Stimulated activated memory B cell treated with anti-CD40 and anti-IgM and Interleukin-4, amounts not matched to agents 10 μg/mL and 1 μg/mL and 100 μg/mL, for 72 hours (primary cell): Measurements from ENCODE around the gene SRPX.

Experiments used
- ATAC-seq: fragments of 150-1000 bp; cut with Tn5 transposase; 2 replicates; pipeline ENCODE4 v1.10.0; 2021
- H3K27ac Mint-ChIP-seq: one replicate; pipeline ENCODE4 v1.8.0; 2022; ENCODE audit warnings: mild to moderate bottlenecking, mixed read lengths
- H3K27me3 Mint-ChIP-seq: one replicate; pipeline ENCODE4 v1.8.0; 2022; ENCODE audit warnings: mixed read lengths
- H3K36me3 Mint-ChIP-seq: one replicate; pipeline ENCODE4 v1.8.0; 2022; ENCODE audit warnings: mixed read lengths
- H3K4me1 Mint-ChIP-seq: one replicate; pipeline ENCODE4 v1.8.0; 2022; ENCODE audit warnings: mixed read lengths
- H3K4me3 Mint-ChIP-seq: one replicate; pipeline ENCODE4 v1.8.0; 2022; ENCODE audit warnings: mild to moderate bottlenecking, moderate library complexity, mixed read lengths
- H3K9me3 Mint-ChIP-seq: one replicate; pipeline ENCODE4 v1.8.0; 2022; ENCODE audit warnings: mixed read lengths

The SRPX gene

DNA sequence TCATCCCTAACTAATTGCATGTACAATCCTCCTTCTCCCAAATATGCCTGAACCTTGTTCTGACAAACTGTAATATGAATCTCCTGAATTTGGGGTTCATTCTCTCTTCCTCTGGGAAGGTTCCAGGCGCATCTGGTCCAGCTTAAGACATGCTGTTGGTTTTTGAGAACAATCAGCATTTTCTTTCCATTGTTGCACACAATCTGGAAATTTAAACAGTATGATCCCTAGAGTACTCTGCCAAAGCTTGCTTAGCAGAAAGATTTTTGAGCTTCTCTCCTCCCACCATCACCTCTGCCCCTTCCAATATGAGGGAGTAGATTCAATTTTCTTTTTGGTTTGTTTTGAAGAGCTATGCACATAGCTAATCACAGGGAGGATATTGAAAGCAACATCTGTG is 50.1 kb downstream of the SRPX start:
- no peak for ATAC-seq
- H3K9me3 Mint-ChIP-seq = no peaks in the 10 kb centered on the region
- H3K27ac Mint-ChIP-seq = no peak overlapping the region
- H3K36me3 Mint-ChIP-seq = no peaks in the 10 kb centered on the region
- no peaks in the 10 kb centered on the region for H3K27me3 Mint-ChIP-seq
- H3K4me3 Mint-ChIP-seq = no peak overlapping the region
- no peaks in the 10 kb centered on the region for H3K4me1 Mint-ChIP-seq

DNA sequence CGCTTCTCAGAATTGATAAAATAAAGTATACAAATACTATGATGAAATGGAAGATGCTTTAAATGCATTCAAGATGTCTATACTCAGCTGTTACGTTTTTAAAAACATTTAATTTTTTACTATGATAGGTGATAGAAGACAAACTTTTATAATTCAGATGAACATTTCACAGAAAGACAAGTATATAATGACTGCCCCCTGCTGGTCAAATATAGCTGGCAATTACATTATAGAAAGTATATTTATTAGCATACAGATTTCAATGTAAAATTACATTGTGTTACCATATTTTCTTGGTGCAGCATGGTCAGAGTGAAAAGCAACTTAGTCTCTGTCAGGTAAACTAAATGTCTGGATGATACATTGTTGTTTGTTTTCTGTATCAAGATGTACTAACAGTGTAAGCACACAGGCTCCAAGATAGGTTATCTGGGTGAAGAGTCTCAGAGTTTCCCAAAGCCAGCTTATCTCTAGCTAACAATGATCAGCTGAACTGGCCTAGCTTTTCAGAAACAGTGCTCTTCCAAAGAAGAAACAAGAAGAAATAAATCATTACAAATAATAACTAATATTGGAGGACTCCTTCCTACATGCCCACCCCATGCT is 54.1 kb downstream of the SRPX start:
- Mint-ChIP-seq H3K27me3 (no peaks in the 10 kb centered on the region), H3K36me3 (no peaks in the 10 kb centered on the region), H3K9me3 (no peaks in the 10 kb centered on the region), H3K27ac (no peak overlapping the region), H3K4me3 (no peak overlapping the region), H3K4me1 (no peaks in the 10 kb centered on the region)
- ATAC-seq = no peak

GRCh38 chrX:38165023-38165422 is 55.6 kb downstream of the SRPX start:
- Mint-ChIP-seq H3K27ac (no peak overlapping the region), H3K4me1 (no peaks in the 10 kb centered on the region), H3K36me3 (no peaks in the 10 kb centered on the region), H3K9me3 (no peaks in the 10 kb centered on the region), H3K4me3 (no peak overlapping the region), H3K27me3 (no peaks in the 10 kb centered on the region)
- no peak for ATAC-seq

DNA sequence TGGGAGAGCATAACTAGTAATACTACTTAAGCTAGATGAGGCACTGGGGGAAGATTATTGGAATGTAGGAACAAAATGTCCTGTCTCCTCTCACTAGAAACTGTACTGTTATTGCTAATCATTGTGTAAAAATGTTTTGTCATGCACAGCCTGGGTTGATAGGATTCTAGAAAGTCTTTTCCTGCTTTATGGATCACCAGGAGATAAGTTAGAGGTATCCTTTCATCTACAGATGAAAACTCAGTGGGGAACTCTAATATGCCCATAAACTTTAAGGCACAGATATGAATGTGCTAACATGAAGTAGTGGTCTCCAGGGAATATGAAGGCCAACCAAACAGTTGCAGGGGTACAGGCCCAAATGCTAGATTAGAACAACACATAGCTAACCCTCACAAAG is 57.5 kb downstream of the SRPX start:
- H3K9me3 Mint-ChIP-seq = no peaks in the 10 kb centered on the region
- no peak overlapping the region for H3K27ac Mint-ChIP-seq
- no peaks in the 10 kb centered on the region for H3K4me1 Mint-ChIP-seq
- no peak overlapping the region for H3K4me3 Mint-ChIP-seq
- ATAC-seq = no peak
- H3K27me3 Mint-ChIP-seq = no peaks in the 10 kb centered on the region
- no peaks in the 10 kb centered on the region for H3K36me3 Mint-ChIP-seq

DNA sequence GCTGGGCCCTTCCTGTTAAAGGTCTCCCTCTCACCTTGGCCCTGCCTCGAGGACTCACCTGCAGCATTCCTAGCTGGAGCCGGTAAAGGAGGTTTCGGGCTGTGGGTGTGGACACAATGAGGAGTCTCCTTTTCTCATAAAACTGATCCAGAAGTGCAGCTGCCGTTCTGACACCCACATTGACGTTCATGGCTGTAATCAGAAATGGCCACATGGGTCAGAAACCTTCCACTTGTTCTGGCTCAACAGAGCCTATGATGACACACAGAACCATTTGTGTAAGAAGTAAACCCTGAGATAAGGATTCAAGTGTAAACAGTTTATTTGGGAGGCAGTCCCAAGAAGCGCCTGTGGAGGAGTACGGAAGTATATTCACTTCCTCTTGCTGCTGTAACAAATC is 63.8 kb downstream of the SRPX start:
- H3K27me3 Mint-ChIP-seq = no peaks in the 10 kb centered on the region
- no peak overlapping the region for H3K4me3 Mint-ChIP-seq
- no peak overlapping the region for H3K27ac Mint-ChIP-seq
- H3K36me3 Mint-ChIP-seq = no peaks in the 10 kb centered on the region
- H3K9me3 Mint-ChIP-seq = no peaks in the 10 kb centered on the region
- no peaks in the 10 kb centered on the region for H3K4me1 Mint-ChIP-seq
- ATAC-seq = no peak

GRCh38 chrX:38154818-38155217 is 65.9 kb downstream of the SRPX start:
- no peaks in the 10 kb centered on the region for H3K4me1 Mint-ChIP-seq
- H3K4me3 Mint-ChIP-seq = no peak overlapping the region
- no peaks in the 10 kb centered on the region for H3K36me3 Mint-ChIP-seq
- H3K9me3 Mint-ChIP-seq = no peaks in the 10 kb centered on the region
- no peaks in the 10 kb centered on the region for H3K27me3 Mint-ChIP-seq
- no peak overlapping the region for H3K27ac Mint-ChIP-seq
- no peak for ATAC-seq

- H3K27me3 Mint-ChIP-seq = no peaks in the 10 kb centered on the region
These were observed 66.3 kb downstream of the SRPX start for GRCh38 chrX:38154340-38154739.

GRCh38 chrX:38151441-38151840 is 69.2 kb downstream of the SRPX start:
- Mint-ChIP-seq H3K36me3 (no peaks in the 10 kb centered on the region), H3K27me3 (no peaks in the 10 kb centered on the region), H3K9me3 (no peaks in the 10 kb centered on the region), H3K27ac (no peak overlapping the region), H3K4me1 (no peaks in the 10 kb centered on the region), H3K4me3 (no peak overlapping the region)
- ATAC-seq = no peak

More at GRCh38 chrX:38154340-38154739, 66.3 kb downstream of the SRPX start:
- Mint-ChIP-seq H3K36me3 (no peaks in the 10 kb centered on the region), H3K4me1 (no peaks in the 10 kb centered on the region), H3K4me3 (no peak overlapping the region), H3K9me3 (no peaks in the 10 kb centered on the region), H3K27ac (no peak overlapping the region)
- no peak for ATAC-seq

DNA sequence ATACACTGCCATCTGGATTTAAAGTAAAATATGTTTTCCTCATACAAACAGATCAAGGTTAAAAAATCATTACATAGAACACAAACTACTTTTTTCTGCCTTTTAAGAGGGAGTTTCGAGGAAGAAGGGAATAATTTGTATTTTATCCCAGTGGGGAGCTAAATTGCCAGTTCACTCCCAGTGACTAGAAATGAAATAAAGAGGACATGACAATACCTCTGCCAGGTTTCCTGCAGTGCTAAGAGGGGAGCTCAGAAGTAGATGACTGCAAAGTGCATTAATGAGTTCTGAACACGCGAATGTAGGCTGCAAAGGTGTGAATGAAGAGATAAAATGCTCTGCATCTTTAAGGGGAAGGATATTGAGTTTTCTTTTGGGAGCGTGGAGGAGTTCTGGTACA is 69.7 kb downstream of the SRPX start:
- ATAC-seq = no peak
- H3K27ac Mint-ChIP-seq = no peak overlapping the region

GRCh38 chrX:38149016-38149415 is 71.7 kb downstream of the SRPX start:
- H3K4me1 Mint-ChIP-seq = no peaks in the 10 kb centered on the region
- no peaks in the 10 kb centered on the region for H3K27me3 Mint-ChIP-seq
- H3K9me3 Mint-ChIP-seq = no peaks in the 10 kb centered on the region

More for the DNA sequence above, 69.7 kb downstream of the SRPX start:
- no peaks in the 10 kb centered on the region for H3K4me1 Mint-ChIP-seq
- H3K27me3 Mint-ChIP-seq = no peaks in the 10 kb centered on the region
- no peaks in the 10 kb centered on the region for H3K36me3 Mint-ChIP-seq
- H3K4me3 Mint-ChIP-seq = no peak overlapping the region
- H3K9me3 Mint-ChIP-seq = no peaks in the 10 kb centered on the region

DNA sequence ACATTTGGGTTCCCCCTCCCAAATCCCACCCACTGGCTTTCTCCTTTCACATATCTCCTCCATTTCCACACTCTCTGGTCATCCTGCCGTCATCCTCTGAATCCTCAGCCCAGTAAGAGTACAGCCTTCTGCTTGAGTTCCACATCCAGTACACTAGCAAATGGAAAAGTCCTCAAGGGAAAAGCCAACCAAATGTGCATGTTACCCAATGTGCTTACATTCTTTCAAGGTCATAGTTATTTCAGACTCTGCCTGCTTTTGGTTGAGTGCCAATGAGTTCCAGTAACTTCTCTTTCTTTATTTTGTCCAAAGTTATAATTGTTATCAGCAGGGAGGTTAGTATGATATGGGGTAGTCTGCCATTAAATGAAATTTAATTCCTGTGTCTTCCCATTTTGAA is 78.1 kb downstream of the SRPX start:
- no peaks in the 10 kb centered on the region for H3K36me3 Mint-ChIP-seq
- H3K27ac Mint-ChIP-seq = no peak overlapping the region
- ATAC-seq = no peak

More at GRCh38 chrX:38149016-38149415, 71.7 kb downstream of the SRPX start:
- H3K4me3 Mint-ChIP-seq = no peak overlapping the region
- H3K27ac Mint-ChIP-seq = no peak overlapping the region
- no peak for ATAC-seq
- no peaks in the 10 kb centered on the region for H3K36me3 Mint-ChIP-seq

DNA sequence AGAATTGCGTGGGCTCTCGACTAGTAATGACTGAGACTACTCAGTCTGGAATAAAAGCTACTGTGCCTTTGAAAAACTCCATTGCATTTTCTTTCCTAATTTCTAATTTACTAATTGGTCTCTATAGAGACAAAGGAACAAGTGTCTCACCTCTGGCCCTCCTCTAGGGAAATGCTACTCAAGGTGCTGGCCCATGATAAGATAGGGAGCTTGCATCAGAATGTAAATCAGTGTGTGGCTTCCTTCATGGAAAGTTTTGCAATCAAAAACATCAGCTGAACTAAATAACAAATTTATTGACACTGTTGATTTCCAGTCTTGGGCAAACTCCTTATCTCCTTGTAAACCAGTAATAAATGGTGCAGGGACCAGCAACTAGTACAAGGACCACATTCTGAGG is 81.8 kb downstream of the SRPX start:
- Mint-ChIP-seq H3K27ac (no peak overlapping the region), H3K27me3 (no peaks in the 10 kb centered on the region), H3K4me1 (no peaks in the 10 kb centered on the region), H3K36me3 (no peaks in the 10 kb centered on the region), H3K9me3 (no peaks in the 10 kb centered on the region), H3K4me3 (no peak overlapping the region)
- ATAC-seq = no peak

More for the DNA sequence above, 78.1 kb downstream of the SRPX start:
- no peak overlapping the region for H3K4me3 Mint-ChIP-seq
- H3K4me1 Mint-ChIP-seq = no peaks in the 10 kb centered on the region
- no peaks in the 10 kb centered on the region for H3K9me3 Mint-ChIP-seq
- H3K27me3 Mint-ChIP-seq = no peaks in the 10 kb centered on the region

DNA sequence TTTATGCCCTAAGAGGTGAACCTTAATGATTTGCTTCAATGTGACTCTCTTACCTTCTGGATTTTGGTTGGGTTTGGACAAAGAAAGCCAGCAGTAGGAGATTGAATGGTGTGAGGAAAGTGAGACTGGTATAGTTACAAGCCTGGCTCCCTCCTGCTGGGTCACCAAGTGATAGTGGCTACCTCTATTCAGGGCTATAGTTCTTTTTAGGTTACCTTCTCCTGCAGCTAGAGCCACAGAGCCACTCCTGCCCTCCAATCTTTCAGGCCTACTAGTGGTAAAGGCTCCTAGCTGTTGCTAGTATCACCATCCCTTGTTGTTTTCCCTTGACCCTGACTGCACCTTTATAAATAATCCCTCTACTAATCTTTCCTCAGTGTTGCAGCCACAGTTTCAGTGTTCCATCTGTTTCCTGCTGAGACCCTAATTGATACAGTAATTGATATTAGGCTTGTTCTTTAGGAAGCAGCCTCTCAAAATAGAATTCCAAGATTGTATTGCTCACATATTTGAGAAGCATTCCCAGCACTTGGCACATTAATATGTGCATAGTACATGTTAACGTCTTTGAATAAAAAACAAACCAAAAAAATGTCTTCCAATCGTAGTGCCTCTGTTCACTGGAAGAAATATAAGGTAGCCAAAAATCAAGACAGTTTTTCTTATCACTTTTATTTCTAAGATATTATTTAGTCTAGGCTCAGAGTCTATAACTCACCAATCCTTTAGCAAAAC is 82.3 kb downstream of the SRPX start:
- Mint-ChIP-seq H3K4me3 (no peak overlapping the region), H3K27ac (no peak overlapping the region), H3K36me3 (no peaks in the 10 kb centered on the region), H3K27me3 (no peaks in the 10 kb centered on the region), H3K4me1 (no peaks in the 10 kb centered on the region), H3K9me3 (no peaks in the 10 kb centered on the region)
- no peak for ATAC-seq

DNA sequence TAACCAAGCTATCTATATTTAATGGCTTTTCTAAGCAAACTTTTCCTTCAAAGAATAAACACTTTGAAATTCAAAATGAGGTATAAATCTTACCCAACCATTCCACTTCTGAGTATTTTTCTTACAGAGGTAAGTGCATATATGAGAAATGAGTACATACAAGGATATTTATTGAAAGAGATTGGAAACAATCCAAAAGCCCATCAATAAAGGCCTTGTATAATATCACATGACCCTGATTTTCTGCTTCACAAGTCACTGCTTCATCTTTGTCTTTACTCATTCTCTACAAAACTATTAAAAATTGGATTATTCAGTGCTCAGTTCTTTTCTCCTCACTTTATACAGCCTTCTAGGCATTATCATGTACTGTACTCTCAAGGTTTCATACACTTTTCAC is 91.3 kb downstream of the SRPX start:
- H3K27ac Mint-ChIP-seq = no peak overlapping the region
- no peak for ATAC-seq
- peaks cover 17% of the 10 kb centered on the region for H3K27me3 Mint-ChIP-seq
- no peaks in the 10 kb centered on the region for H3K9me3 Mint-ChIP-seq
- H3K36me3 Mint-ChIP-seq = no peaks in the 10 kb centered on the region
- no peak overlapping the region for H3K4me3 Mint-ChIP-seq
- H3K4me1 Mint-ChIP-seq = no peaks in the 10 kb centered on the region

GRCh38 chrX:38127961-38128360 is 92.7 kb downstream of the SRPX start:
- no peaks in the 10 kb centered on the region for H3K9me3 Mint-ChIP-seq
- H3K27me3 Mint-ChIP-seq = peaks cover 17% of the 10 kb centered on the region
- no peak overlapping the region for H3K27ac Mint-ChIP-seq
- H3K36me3 Mint-ChIP-seq = no peaks in the 10 kb centered on the region
- ATAC-seq = no peak
- no peaks in the 10 kb centered on the region for H3K4me1 Mint-ChIP-seq
- no peak overlapping the region for H3K4me3 Mint-ChIP-seq

- ATAC-seq = no peak
- H3K36me3 Mint-ChIP-seq = no peaks in the 10 kb centered on the region
- no peak overlapping the region for H3K4me3 Mint-ChIP-seq
- peaks cover 17% of the 10 kb centered on the region for H3K27me3 Mint-ChIP-seq
- no peaks in the 10 kb centered on the region for H3K4me1 Mint-ChIP-seq
- H3K9me3 Mint-ChIP-seq = no peaks in the 10 kb centered on the region
- H3K27ac Mint-ChIP-seq = no peak overlapping the region
These were observed 94.5 kb downstream of the SRPX start for GRCh38 chrX:38126179-38126578.
